Smooth muscle cell (in vitro differentiated cells): ENCODE measurements around the gene GP5. TPM values are rescaled to one million over a fixed set of nuclear protein-coding genes. Genes with fewer than 3 reads are reported as not detected.

Experiments used
- DNase-seq: peaks from one replicate; lab custom pipeline; 2025; ENCODE audit not compliant: unreplicated experiment; lab: John Stamatoyannopoulos, UW
- H2AFZ ChIP-seq: fragments of 200-600 bp; sonication (generic); 2 replicates; pipeline ENCODE4 v1.6.0; 2016; ENCODE audit warnings: antibody characterized with exemption, low read depth, mild to moderate bottlenecking
- H3F3A ChIP-seq: fragments of 200-600 bp; sonication (generic); 2 replicates; pipeline ENCODE4 v1.6.0; 2017; ENCODE audit warnings: antibody characterized with exemption, low read depth
- H3K27ac ChIP-seq: fragments of 200-600 bp; sonication (generic); 2 replicates; pipeline ENCODE4 v1.5.1; 2016; ENCODE audit warnings: low read depth, mild to moderate bottlenecking
- H3K27me3 ChIP-seq: fragments of 200-600 bp; sonication (generic); 2 replicates; pipeline ENCODE4 v1.6.1; 2016; ENCODE audit warnings: low read depth, mild to moderate bottlenecking
- H3K36me3 ChIP-seq: fragments of 200-600 bp; sonication (generic); 2 replicates; pipeline ENCODE4 v1.5.1; 2016; ENCODE audit warnings: low read depth
- H3K4me1 ChIP-seq: fragments of 200-600 bp; sonication (generic); 2 replicates; pipeline ENCODE4 v1.5.1; 2016; ENCODE audit warnings: low read depth
- H3K4me2 ChIP-seq: fragments of 200-600 bp; sonication (generic); 2 replicates; pipeline ENCODE4 v1.6.0; 2016; ENCODE audit warnings: mild to moderate bottlenecking
- H3K4me3 ChIP-seq: fragments of 200-600 bp; sonication (generic); 2 replicates; pipeline ENCODE4 v1.5.1; 2016; ENCODE audit warnings: mild to moderate bottlenecking
- H3K79me2 ChIP-seq: fragments of 200-600 bp; sonication (generic); 2 replicates; pipeline ENCODE4 v1.6.0; 2016; ENCODE audit warnings: low read depth, mild to moderate bottlenecking
- H3K9ac ChIP-seq: fragments of 200-600 bp; sonication (generic); 2 replicates; pipeline ENCODE4 v1.6.0; 2016; ENCODE audit warnings: low read depth
- H3K9me3 ChIP-seq: fragments of 200-600 bp; sonication (generic); replicated peaks from 2 replicates; pipeline ENCODE4 v1.5.1; 2016; ENCODE audit warnings: low read depth
- H4K20me1 ChIP-seq: fragments of 200-600 bp; sonication (generic); 2 replicates; pipeline ENCODE4 v1.6.0; 2016; ENCODE audit warnings: low read depth
- WGBS: methylation state at CpG from one replicate; pipeline ENCODE4 v1.1.7; 2016; ENCODE audit warnings: low lambda C conversion rate; 5-methylcytosine and 5-hydroxymethylcytosine counted together
- polyA plus RNA-seq: library from polyadenylated mRNA; unstranded; fragments of >200 nt; fragmentation: Nextera tagmentation; extraction: Ambion mirVana; gene quantifications from 2 replicates; pipeline ENCODE4 v1.2.1, GENCODE V29; 2016
- total RNA-seq: library from RNA; depleted of rRNA; stranded (reverse); fragments of >200 nt; gene quantifications from 2 replicates; pipeline ENCODE4 v1.2.3, GENCODE V29; 2014
- TF ChIP-seq, protein P1 (sequence below): fragments of 200-600 bp; sonication (generic); IDR thresholded peaks from 2 replicates; pipeline ENCODE4 v1.5.1; 2017; ENCODE audit warnings: borderline replicate concordance, mild to moderate bottlenecking, antibody characterized with exemption; ENCODE audit not compliant: insufficient read depth, poor library complexity, severe bottlenecking

Gene GP5
- total and polyA plus RNA-seq, 2 experiments from 2014 or later = not detected

DNA sequence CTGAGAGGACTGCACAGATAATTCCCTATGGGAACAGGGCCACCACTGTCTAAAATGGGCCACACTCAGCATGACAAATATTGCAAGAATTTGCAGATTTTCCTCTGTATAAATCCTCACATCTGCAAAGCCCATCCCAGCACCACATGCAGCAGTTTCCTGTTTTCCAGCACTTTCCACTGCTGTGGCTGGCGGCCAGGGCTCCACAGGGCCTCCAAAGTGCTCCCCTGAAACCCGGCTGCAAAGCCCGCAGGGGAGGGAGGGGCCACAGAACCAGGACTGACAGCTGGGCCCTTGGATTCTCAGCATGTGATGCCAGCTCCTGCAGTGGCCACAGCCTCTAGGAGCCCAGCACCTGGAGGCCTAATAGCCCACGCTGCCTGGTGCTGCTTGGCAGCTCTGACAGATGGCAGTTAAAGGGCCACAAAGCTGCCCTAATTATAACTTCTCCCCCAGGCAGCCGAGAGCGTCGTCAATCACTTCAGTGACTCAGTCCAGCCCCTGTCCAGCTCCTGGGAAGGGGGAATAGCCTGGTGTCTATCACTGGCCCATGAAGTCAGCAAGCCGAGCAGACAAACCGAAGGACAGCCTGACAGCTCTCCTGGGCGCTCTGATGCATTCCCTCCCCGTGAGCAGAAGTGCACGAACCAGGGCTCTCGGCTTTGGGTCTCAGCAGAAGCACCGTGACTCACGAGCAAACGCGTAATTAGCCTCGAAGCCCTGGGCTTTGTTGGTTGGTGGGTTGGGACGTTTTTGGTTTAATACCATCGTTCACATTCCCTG lies 34.2 kb downstream of the GP5 start:
- DNase-seq = peak; percentile 40
- WGBS = 5% methylated on average over 20 of the region's 20 CpGs
- no peaks in the 10 kb centered on the region for H3K9me3 ChIP-seq
- peaks cover 8% of the 10 kb centered on the region for H3F3A ChIP-seq
- peak overlapping the region; percentile 82 for H3K27ac ChIP-seq
- H3K9ac ChIP-seq = peak overlapping the region; percentile 28
- H4K20me1 ChIP-seq = no peaks in the 10 kb centered on the region
- no peaks in the 10 kb centered on the region for H3K79me2 ChIP-seq
- H3K4me3 ChIP-seq = no peak overlapping the region
- H2AFZ ChIP-seq = no peak overlapping the region
- no peaks in the 10 kb centered on the region for H3K27me3 ChIP-seq
- TF ChIP-seq, protein P1, sequence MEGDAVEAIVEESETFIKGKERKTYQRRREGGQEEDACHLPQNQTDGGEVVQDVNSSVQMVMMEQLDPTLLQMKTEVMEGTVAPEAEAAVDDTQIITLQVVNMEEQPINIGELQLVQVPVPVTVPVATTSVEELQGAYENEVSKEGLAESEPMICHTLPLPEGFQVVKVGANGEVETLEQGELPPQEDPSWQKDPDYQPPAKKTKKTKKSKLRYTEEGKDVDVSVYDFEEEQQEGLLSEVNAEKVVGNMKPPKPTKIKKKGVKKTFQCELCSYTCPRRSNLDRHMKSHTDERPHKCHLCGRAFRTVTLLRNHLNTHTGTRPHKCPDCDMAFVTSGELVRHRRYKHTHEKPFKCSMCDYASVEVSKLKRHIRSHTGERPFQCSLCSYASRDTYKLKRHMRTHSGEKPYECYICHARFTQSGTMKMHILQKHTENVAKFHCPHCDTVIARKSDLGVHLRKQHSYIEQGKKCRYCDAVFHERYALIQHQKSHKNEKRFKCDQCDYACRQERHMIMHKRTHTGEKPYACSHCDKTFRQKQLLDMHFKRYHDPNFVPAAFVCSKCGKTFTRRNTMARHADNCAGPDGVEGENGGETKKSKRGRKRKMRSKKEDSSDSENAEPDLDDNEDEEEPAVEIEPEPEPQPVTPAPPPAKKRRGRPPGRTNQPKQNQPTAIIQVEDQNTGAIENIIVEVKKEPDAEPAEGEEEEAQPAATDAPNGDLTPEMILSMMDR = no peak
- H3K4me2 ChIP-seq = peak overlapping the region; percentile 72
- peaks cover 17% of the 10 kb centered on the region for H3K4me1 ChIP-seq
- H3K36me3 ChIP-seq = no peaks in the 10 kb centered on the region

DNA sequence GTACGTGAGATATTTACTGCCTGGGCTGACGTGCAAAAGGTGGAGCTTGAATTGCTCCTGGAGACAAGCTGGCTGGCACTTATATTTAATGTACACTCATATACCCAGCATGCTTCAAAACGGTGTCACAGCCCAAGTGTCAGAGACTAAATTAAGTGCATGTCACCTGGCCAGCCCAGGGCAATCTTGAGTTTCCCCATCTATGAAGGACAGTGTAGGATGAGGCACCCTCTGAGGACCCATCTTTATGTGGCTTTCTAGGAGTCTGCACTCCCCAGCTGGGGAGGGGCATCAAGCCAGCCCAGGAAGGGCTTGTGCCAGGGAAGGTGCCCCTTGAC lies 34.8 kb downstream of the GP5 start:
- no peaks in the 10 kb centered on the region for H4K20me1 ChIP-seq
- H3K27ac ChIP-seq = peak overlapping the region; percentile 82
- no peaks in the 10 kb centered on the region for H3K27me3 ChIP-seq
- peaks cover 12% of the 10 kb centered on the region for H3K4me1 ChIP-seq
- TF ChIP-seq, protein P1 = no peak
- H3K9ac ChIP-seq = no peak overlapping the region
- no peaks in the 10 kb centered on the region for H3K36me3 ChIP-seq
- no peaks in the 10 kb centered on the region for H3K79me2 ChIP-seq
- peaks cover 8% of the 10 kb centered on the region for H3F3A ChIP-seq
- no peaks in the 10 kb centered on the region for H3K9me3 ChIP-seq
- no peak overlapping the region for H2AFZ ChIP-seq
- no peak for DNase-seq
- no peak overlapping the region for H3K4me3 ChIP-seq
- H3K4me2 ChIP-seq = peak overlapping the region; percentile 72
- WGBS = 94% methylated on average over 3 of the region's 3 CpGs

DNA sequence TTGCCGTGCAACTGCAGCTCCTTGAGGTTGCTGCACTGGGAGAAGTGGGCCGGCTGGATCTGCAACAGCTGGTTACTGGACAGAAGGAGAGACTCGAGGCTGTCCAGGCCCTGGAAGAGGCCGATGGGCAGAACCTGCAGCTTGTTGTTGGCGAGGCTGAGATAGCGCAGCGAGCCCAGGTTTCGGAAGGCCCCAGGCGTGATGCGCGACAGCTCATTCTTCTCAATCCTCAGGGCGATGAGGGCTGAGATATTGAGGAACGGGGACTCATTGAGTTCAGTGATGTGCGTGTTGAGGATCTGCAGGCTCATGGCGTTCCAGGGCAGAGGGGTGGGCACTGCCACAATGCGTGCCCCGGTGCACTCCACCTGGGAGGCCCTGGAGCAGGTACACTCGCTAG lies 38.5 kb downstream of the GP5 start:
- Histone ChIP-seq H4K20me1 (no peaks in the 10 kb centered on the region), H3K4me2 (no peak overlapping the region), H3K79me2 (no peaks in the 10 kb centered on the region), H3K4me1 (no peaks in the 10 kb centered on the region), H3K27ac (no peak overlapping the region), H3F3A (peaks cover 8% of the 10 kb centered on the region), H3K27me3 (peaks cover 10% of the 10 kb centered on the region), H3K9ac (no peak overlapping the region), H3K36me3 (no peaks in the 10 kb centered on the region), H3K9me3 (no peaks in the 10 kb centered on the region), H2AFZ (no peak overlapping the region), H3K4me3 (no peak overlapping the region)
- TF ChIP-seq, protein P1 = no peak
- 92% methylated on average over 18 of the region's 18 CpGs for WGBS
- DNase-seq = no peak

DNA sequence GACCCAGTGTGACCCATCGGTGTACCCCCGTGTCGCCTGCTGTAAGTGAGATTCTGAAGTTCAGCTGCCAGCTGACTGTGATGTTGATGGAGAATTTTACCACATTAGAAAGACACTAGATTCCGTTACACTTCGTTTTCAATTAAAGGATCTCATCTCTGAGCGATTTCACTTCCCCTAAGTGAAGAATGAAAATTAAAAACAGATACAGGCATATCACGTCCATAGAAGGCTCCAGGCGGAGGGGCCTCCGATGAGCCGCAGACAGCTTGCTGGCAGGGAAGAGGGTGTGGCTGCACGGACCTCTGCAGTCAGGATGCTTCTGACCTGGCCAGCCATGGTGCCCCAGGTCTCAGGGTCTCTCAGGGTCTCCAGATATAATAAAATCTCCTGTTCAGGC lies 41.4 kb downstream of the GP5 start:
- Histone ChIP-seq H3K27me3 (peaks cover 10% of the 10 kb centered on the region), H3K4me1 (no peaks in the 10 kb centered on the region), H3K9me3 (no peaks in the 10 kb centered on the region), H2AFZ (no peak overlapping the region), H4K20me1 (no peaks in the 10 kb centered on the region), H3K36me3 (no peaks in the 10 kb centered on the region), H3K4me3 (no peak overlapping the region), H3K9ac (no peak overlapping the region), H3K79me2 (no peaks in the 10 kb centered on the region), H3F3A (no peaks in the 10 kb centered on the region), H3K4me2 (no peak overlapping the region), H3K27ac (no peak overlapping the region)
- TF ChIP-seq, protein P1 = no peak
- whole genome bisulfite sequencing = 98% methylated on average over 11 of the region's 11 CpGs
- no peak for DNase-seq
